OCI-LY3 (cell line): ENCODE results near the gene ENTPD7.

ENCODE experiments used
- CTCF ChIP-seq: fragments of 200-600, 300-600 bp; sonication (generic); IDR thresholded peaks from 2 replicates; pipeline ENCODE4 v1.5.1; 2014; ENCODE audit warnings: antibody characterized with exemption, low read length, low read depth
- EZH2phosphoT487 ChIP-seq: fragments of 200-600 bp; shearing (Covaris generic); IDR thresholded peaks from 2 replicates; pipeline ENCODE4 v1.6.1; 2018; ENCODE audit warnings: antibody characterized with exemption, mixed run types, low read depth

GRCh38 chr10:99714446-99714845 lies 55.1 kb downstream of the ENTPD7 start:
- TF ChIP-seq CTCF (no peak), EZH2phosphoT487 (no peak)
